SU-DHL-6 (cell line): ENCODE results near the gene FATE1.

Source experiments
- H2AFZ ChIP-seq: fragments of 200-600 bp; sonication (generic); 2 replicates; pipeline ENCODE4 v1.6.1; 2014; ENCODE audit warnings: low read depth, mild to moderate bottlenecking, moderate library complexity, mixed read lengths, antibody characterized with exemption, low read length; ENCODE audit not compliant: severe bottlenecking
- H3F3A ChIP-seq: fragments of 200-600 bp; shearing (Covaris generic); 2 replicates; pipeline ENCODE4 v1.6.0; 2016; ENCODE audit warnings: antibody characterized with exemption, mild to moderate bottlenecking; ENCODE audit not compliant: insufficient read depth
- H3K27ac ChIP-seq: fragments of 200-600 bp; sonication (generic); 2 replicates; pipeline ENCODE4 v1.5.1; 2016; ENCODE audit warnings: low read depth, mild to moderate bottlenecking, low read length, moderate library complexity, mixed read lengths
- H3K27me3 ChIP-seq: fragments of 200-600 bp; sonication (generic), shearing (Covaris generic); 2 replicates; pipeline ENCODE4 v1.6.0; 2014; ENCODE audit warnings: mild to moderate bottlenecking, low read length
- H3K36me3 ChIP-seq: fragments of 200-600 bp; sonication (generic); 2 replicates; pipeline ENCODE4 v1.6.1; 2014; ENCODE audit warnings: mild to moderate bottlenecking, low read length, mixed read lengths
- H3K4me2 ChIP-seq: fragments of 300-600, 200-600 bp; shearing (Covaris generic), sonication (generic); 2 replicates; pipeline ENCODE4 v1.6.0; 2014; ENCODE audit warnings: low read length, low read depth, mild to moderate bottlenecking; ENCODE audit not compliant: poor library complexity, severe bottlenecking
- H3K4me3 ChIP-seq: fragments of 200-600 bp; sonication (generic); 2 replicates; pipeline ENCODE4 v1.5.1; 2014; ENCODE audit warnings: antibody characterized with exemption, low read length, mild to moderate bottlenecking, mixed read lengths; ENCODE audit not compliant: insufficient read depth, poor library complexity, severe bottlenecking
- H3K79me2 ChIP-seq: fragments of 200-600 bp; sonication (generic); 2 replicates; pipeline ENCODE4 v1.6.1; 2014; ENCODE audit warnings: mild to moderate bottlenecking, low read length, moderate library complexity; ENCODE audit not compliant: insufficient read depth
- H3K9ac ChIP-seq: fragments of 200-600 bp; sonication (generic); 2 replicates; pipeline ENCODE4 v1.7.0; 2014; ENCODE audit warnings: mild to moderate bottlenecking, low read length
- H3K9me2 ChIP-seq: fragments of 200-600 bp; sonication (generic); replicated peaks from 2 replicates; pipeline ENCODE4 v1.6.1; 2014; ENCODE audit warnings: low read length; ENCODE audit not compliant: insufficient read depth
- H3K9me3 ChIP-seq: fragments of 200-600 bp; sonication (generic); 2 replicates; pipeline ENCODE4 v1.6.1; 2014; ENCODE audit warnings: low read length, mixed read lengths; ENCODE audit not compliant: insufficient read depth
- H4K20me1 ChIP-seq: fragments of 200-600 bp; sonication (generic); 2 replicates; pipeline ENCODE4 v1.6.1; 2014; ENCODE audit warnings: low read depth, mild to moderate bottlenecking, antibody characterized with exemption, low read length, moderate library complexity, mixed read lengths
- EZH2phosphoT487 ChIP-seq: fragments of 200-600 bp; sonication (generic), shearing (Covaris generic); conservative IDR thresholded peaks from 2 replicates; pipeline ENCODE4 v1.6.1; 2018; ENCODE audit warnings: mild to moderate bottlenecking, antibody characterized with exemption, low read length, moderate library complexity, mixed read lengths
- TF ChIP-seq, protein P1 (sequence below): fragments of 200-600 bp; sonication (generic); IDR thresholded peaks from one replicate; pipeline ENCODE4 v1.5.1; 2017; ENCODE audit warnings: antibody characterized with exemption, mild to moderate bottlenecking, low read length, moderate library complexity; ENCODE audit not compliant: insufficient read depth, poor library complexity, severe bottlenecking

The FATE1 gene

DNA sequence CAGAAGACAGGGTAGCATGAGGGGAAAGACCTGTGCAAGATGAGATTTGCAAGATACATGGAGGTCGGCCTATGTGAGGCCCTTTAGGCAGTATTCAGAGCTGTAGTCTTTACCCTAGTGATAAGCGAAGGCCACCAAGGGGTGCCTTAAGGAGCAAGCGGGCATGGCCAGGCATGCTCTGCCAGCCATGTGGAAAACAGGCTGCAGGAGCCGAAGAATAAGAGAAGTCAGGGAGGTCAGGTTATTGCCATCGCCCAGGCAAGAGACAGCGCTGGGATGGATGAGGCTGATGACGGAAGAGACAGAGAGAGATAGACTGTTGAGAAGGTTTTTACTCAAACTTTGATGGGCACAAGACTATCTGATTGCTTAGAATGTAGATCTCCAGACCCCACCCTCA lies 7.0 kb upstream of the FATE1 start:
- H3K36me3 ChIP-seq, result no peaks in the 10 kb centered on the region
- H3K79me2 ChIP-seq, result no peaks in the 10 kb centered on the region

DNA sequence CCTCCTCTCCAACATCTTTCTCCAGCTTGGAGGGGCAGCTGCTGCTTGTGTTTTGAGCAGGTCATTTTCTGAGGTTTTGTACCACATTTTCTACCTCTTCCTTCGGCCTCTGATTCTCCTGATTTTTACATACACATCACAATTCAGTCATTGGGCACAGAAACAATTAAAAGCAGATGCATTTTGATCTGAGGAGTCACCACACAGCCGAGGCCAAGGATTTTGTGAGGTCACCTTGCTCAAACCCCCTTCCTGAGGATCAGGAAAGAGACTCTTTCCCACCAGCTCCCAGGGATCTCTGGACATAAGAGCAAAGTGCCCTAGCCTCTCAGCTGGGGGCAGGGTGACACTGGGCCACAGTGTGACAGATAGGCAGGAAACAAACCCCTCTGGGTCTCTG lies 5.4 kb upstream of the FATE1 start:
- no peaks in the 10 kb centered on the region for H3K9me3 ChIP-seq
- TF ChIP-seq, protein P1, sequence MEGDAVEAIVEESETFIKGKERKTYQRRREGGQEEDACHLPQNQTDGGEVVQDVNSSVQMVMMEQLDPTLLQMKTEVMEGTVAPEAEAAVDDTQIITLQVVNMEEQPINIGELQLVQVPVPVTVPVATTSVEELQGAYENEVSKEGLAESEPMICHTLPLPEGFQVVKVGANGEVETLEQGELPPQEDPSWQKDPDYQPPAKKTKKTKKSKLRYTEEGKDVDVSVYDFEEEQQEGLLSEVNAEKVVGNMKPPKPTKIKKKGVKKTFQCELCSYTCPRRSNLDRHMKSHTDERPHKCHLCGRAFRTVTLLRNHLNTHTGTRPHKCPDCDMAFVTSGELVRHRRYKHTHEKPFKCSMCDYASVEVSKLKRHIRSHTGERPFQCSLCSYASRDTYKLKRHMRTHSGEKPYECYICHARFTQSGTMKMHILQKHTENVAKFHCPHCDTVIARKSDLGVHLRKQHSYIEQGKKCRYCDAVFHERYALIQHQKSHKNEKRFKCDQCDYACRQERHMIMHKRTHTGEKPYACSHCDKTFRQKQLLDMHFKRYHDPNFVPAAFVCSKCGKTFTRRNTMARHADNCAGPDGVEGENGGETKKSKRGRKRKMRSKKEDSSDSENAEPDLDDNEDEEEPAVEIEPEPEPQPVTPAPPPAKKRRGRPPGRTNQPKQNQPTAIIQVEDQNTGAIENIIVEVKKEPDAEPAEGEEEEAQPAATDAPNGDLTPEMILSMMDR, result no peak
- TF ChIP-seq EZH2phosphoT487, result no peak
- H3K9ac ChIP-seq, result no peak overlapping the region
- H3K9me2 ChIP-seq, result no peaks in the 10 kb centered on the region
- no peak overlapping the region for H2AFZ ChIP-seq
- no peak overlapping the region for H3K4me3 ChIP-seq
- H3K27me3 ChIP-seq, result no peaks in the 10 kb centered on the region
- no peaks in the 10 kb centered on the region for H4K20me1 ChIP-seq
- no peak overlapping the region for H3K4me2 ChIP-seq
- no peak overlapping the region for H3K27ac ChIP-seq
- no peaks in the 10 kb centered on the region for H3F3A ChIP-seq
- H3K36me3 ChIP-seq, result no peaks in the 10 kb centered on the region
- no peaks in the 10 kb centered on the region for H3K79me2 ChIP-seq

More for the DNA sequence above, 7.0 kb upstream of the FATE1 start:
- H3K4me3 ChIP-seq, result no peak overlapping the region
- no peak overlapping the region for H3K9ac ChIP-seq
- no peak overlapping the region for H3K4me2 ChIP-seq
- no peak overlapping the region for H2AFZ ChIP-seq
- H3K27ac ChIP-seq, result no peak overlapping the region
- no peaks in the 10 kb centered on the region for H3K9me3 ChIP-seq
- TF ChIP-seq, protein P1, result no peak
- TF ChIP-seq EZH2phosphoT487, result no peak
- no peaks in the 10 kb centered on the region for H3K27me3 ChIP-seq
- no peaks in the 10 kb centered on the region for H3K9me2 ChIP-seq
- no peaks in the 10 kb centered on the region for H3F3A ChIP-seq
- H4K20me1 ChIP-seq, result no peaks in the 10 kb centered on the region

DNA sequence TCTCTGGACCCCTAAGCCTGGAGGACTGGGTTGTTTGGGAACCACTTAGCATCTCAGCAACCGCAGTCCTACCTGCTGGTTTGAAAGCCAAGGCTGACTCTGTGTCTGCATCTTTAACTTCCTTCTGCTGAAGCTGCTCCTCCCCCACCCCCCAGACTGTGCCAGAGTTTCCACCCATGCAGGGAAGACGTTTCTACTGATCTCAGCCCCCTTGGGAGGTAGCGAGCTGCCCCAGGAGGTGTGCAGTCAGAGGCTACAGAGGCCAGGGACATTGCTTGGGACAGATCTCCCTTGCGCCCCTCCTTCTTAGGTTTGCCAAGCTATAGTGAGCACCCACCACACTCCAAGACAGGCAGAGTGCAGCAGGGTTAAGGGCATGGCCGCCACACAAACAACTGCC lies 4.7 kb upstream of the FATE1 start:
- no peaks in the 10 kb centered on the region for H3K79me2 ChIP-seq
- no peaks in the 10 kb centered on the region for H3K27me3 ChIP-seq
- no peaks in the 10 kb centered on the region for H4K20me1 ChIP-seq
- no peak overlapping the region for H3K27ac ChIP-seq
- no peak for TF ChIP-seq EZH2phosphoT487
- TF ChIP-seq, protein P1, result no peak
- no peak overlapping the region for H2AFZ ChIP-seq
- H3K4me3 ChIP-seq, result no peak overlapping the region
- no peak overlapping the region for H3K4me2 ChIP-seq
- H3K9me2 ChIP-seq, result no peaks in the 10 kb centered on the region
- no peak overlapping the region for H3K9ac ChIP-seq
- no peaks in the 10 kb centered on the region for H3K36me3 ChIP-seq
- no peaks in the 10 kb centered on the region for H3F3A ChIP-seq
- no peaks in the 10 kb centered on the region for H3K9me3 ChIP-seq

DNA sequence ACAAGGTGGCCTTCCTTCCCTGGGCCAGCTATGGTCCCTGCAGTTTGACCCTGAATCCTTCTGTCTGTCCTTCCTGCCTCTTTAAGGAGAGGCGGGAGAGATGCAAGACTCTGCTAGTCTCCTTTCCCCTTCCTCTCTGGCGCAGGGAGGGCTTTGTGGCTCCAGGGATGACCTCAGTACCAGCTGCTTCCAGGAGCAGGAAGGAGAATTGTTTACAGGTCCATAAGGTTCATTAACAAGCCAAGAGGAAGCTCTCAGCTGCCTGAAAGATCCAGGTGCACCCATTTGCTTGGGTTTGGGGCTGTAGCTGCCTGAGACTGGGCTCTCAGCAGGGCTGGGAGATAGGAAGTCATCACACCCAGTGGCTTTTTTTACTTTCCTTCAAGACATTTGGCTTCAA lies 4.0 kb upstream of the FATE1 start:
- TF ChIP-seq, protein P1, result no peak
- TF ChIP-seq EZH2phosphoT487, result no peak
- Histone ChIP-seq H3K27ac (no peak overlapping the region), H3K36me3 (no peaks in the 10 kb centered on the region), H2AFZ (no peak overlapping the region), H3K9me2 (no peaks in the 10 kb centered on the region), H3K9me3 (no peaks in the 10 kb centered on the region), H3F3A (no peaks in the 10 kb centered on the region), H4K20me1 (no peaks in the 10 kb centered on the region), H3K79me2 (no peaks in the 10 kb centered on the region), H3K27me3 (no peaks in the 10 kb centered on the region), H3K4me2 (no peak overlapping the region), H3K4me3 (no peak overlapping the region), H3K9ac (no peak overlapping the region)
